ENCODE data around the gene PCNA. TPM values are rescaled to one million over a fixed set of nuclear protein-coding genes. Genes with fewer than 3 reads are reported as not detected.
A peak's percentile ranks its signal among the peaks of the same experiment; 100 is the strongest.
"Not testable (repeated sequence)": the region's sequence is repeated elsewhere in the genome, so short reads cannot be mapped to it uniquely, and the experiment has no call there.

The PCNA gene
- total RNA-seq, 4 donors from 2014 or later, result 28.2 to 42.8 (median 37.4) TPM

- peaks cover 0 to 42% (median 20%) of the 10 kb centered on the region in 4 donors for H3K4me1 ChIP-seq
- DNase-seq (ENCODE audit: low spot score in 2 of 2), result no peak
- no peak overlapping the region for H3K4me3 ChIP-seq
- H3K36me3 ChIP-seq, result peaks cover 0 to 54% (median 0%) of the 10 kb centered on the region in 3 donors
- no peak overlapping the region for H3K27ac ChIP-seq
- TF ChIP-seq EP300 (IDR thresholded peaks at IDR 0.05), result no peak
- TF ChIP-seq CTCF (IDR thresholded peaks at IDR 0.05), result no peak
- TF ChIP-seq POLR2A (IDR thresholded peaks at IDR 0.05), result no peak
- H3K27me3 ChIP-seq, result no peaks in the 10 kb centered on the region
- no peaks in the 10 kb centered on the region for H3K9me3 ChIP-seq
- WGBS, 2 donors, result 65 to 70% methylated on average over 3 of the region's 3 CpGs
Observed at GRCh38 chr20:5114403-5114802, 5.4 kb downstream of the PCNA start.

- no peak for TF ChIP-seq CTCF (IDR thresholded peaks at IDR 0.05)
- no peak for TF ChIP-seq POLR2A (IDR thresholded peaks at IDR 0.05)
- TF ChIP-seq EP300 (IDR thresholded peaks at IDR 0.05), result no peak
- Histone ChIP-seq H3K4me1 (peaks cover 0 to 37% (median 15%) of the 10 kb centered on the region in 4 donors), H3K27ac (peak overlapping the region; percentile 73 to 98 (median 93)), H3K9me3 (no peaks in the 10 kb centered on the region), H3K4me3 (peak overlapping the region; percentile 62 to 94 (median 70)), H3K27me3 (no peaks in the 10 kb centered on the region), H3K36me3 (peaks cover 0 to 63% (median 3%) of the 10 kb centered on the region in 3 donors)
- 44 to 47% methylated on average over 3 of the region's 3 CpGs for WGBS, 2 donors
- no peak for DNase-seq (ENCODE audit: low spot score in 2 of 2)
Observed at GRCh38 chr20:5113615-5113986, 6.2 kb downstream of the PCNA start.

GRCh38 chr20:5109276-5109675 lies 10.5 kb downstream of the PCNA start:
- Histone ChIP-seq H3K9me3 (no peaks in the 10 kb centered on the region), H3K4me3 (no peak overlapping the region), H3K27me3 (no peaks in the 10 kb centered on the region), H3K4me1 (peaks cover 0 to 27% (median 9%) of the 10 kb centered on the region in 4 donors), H3K27ac (no peak overlapping the region), H3K36me3 (peaks cover 0 to 74% (median 9%) of the 10 kb centered on the region in 3 donors)
- TF ChIP-seq CTCF (IDR thresholded peaks at IDR 0.05), result no peak
- TF ChIP-seq POLR2A (IDR thresholded peaks at IDR 0.05), result no peak
- no peak for TF ChIP-seq EP300 (IDR thresholded peaks at IDR 0.05)
- 58 to 74% methylated on average over 5 of the region's 5 CpGs for WGBS, 2 donors
- DNase-seq (ENCODE audit: low spot score in 2 of 2), result no peak

GRCh38 chr20:5104479-5104878 lies 15.3 kb downstream of the PCNA start:
- peaks cover 0 to 9% (median 0%) of the 10 kb centered on the region in 4 donors for H3K4me1 ChIP-seq
- no peaks in the 10 kb centered on the region for H3K9me3 ChIP-seq
- no peaks in the 10 kb centered on the region for H3K27me3 ChIP-seq
- peaks cover 0 to 92% (median 9%) of the 10 kb centered on the region in 3 donors for H3K36me3 ChIP-seq
- TF ChIP-seq CTCF (IDR thresholded peaks at IDR 0.05), result no peak
- no peak for TF ChIP-seq POLR2A (IDR thresholded peaks at IDR 0.05)
- TF ChIP-seq EP300 (IDR thresholded peaks at IDR 0.05), result no peak
- no peak for DNase-seq (ENCODE audit: low spot score in 2 of 2)
- WGBS, 2 donors, result 93 to 96% methylated on average over 2 of the region's 2 CpGs
- no peak overlapping the region for H3K27ac ChIP-seq
- no peak overlapping the region for H3K4me3 ChIP-seq

GRCh38 chr20:5100684-5101347 lies 18.9 kb downstream of the PCNA start:
- H3K9me3 ChIP-seq, result no peaks in the 10 kb centered on the region
- H3K27ac ChIP-seq, result no peak overlapping the region
- TF ChIP-seq EP300 (IDR thresholded peaks at IDR 0.05) (no peak), CTCF (IDR thresholded peaks at IDR 0.05) (peak; percentile 86 to 89 (median 88))
- peaks cover 0 to 82% (median 0%) of the 10 kb centered on the region in 3 donors for H3K36me3 ChIP-seq
- WGBS, 2 donors, result 12 to 13% methylated on average over 9 of the region's 9 CpGs
- H3K4me1 ChIP-seq, result peaks cover 0 to 22% (median 0%) of the 10 kb centered on the region in 4 donors
- DNase-seq (ENCODE audit: low spot score in 2 of 2), result peak; percentile 61 to 85
- H3K4me3 ChIP-seq, result no peak overlapping the region
- no peaks in the 10 kb centered on the region for H3K27me3 ChIP-seq

GRCh38 chr20:5099909-5100308 lies 19.8 kb downstream of the PCNA start:
- DNase-seq (ENCODE audit: low spot score in 2 of 2); H3K4me3 ChIP-seq; H3K9me3 ChIP-seq; H3K27me3 ChIP-seq; H3K27ac ChIP-seq: not testable (repeated sequence)
- H3K36me3 ChIP-seq, result peaks cover 0 to 80% (median 0%) of the 10 kb centered on the region in 3 donors
- WGBS, 2 donors, result 91 to 93% methylated on average over 3 of the region's 3 CpGs
- H3K4me1 ChIP-seq, result peaks cover 0 to 22% (median 0%) of the 10 kb centered on the region in 4 donors

GRCh38 chr20:5099009-5099408 lies 20.7 kb downstream of the PCNA start:
- Histone ChIP-seq H3K4me1 (peaks cover 0 to 22% (median 0%) of the 10 kb centered on the region in 4 donors), H3K36me3 (peaks cover 0 to 71% (median 0%) of the 10 kb centered on the region in 3 donors)
- H3K4me3 ChIP-seq; H3K27ac ChIP-seq; DNase-seq (ENCODE audit: low spot score in 2 of 2); H3K27me3 ChIP-seq; H3K9me3 ChIP-seq: not testable (repeated sequence)
- WGBS, 2 donors, result 81 to 94% methylated on average over 1 of the region's 1 CpG

All from tibial nerve (tissue), 4 donors.